HepG2 (cell line): ENCODE measurements around the gene CHAF1A. TPM values are rescaled to one million over a fixed set of nuclear protein-coding genes. Genes with fewer than 3 reads are reported as not detected.

Experiments used
- TBX3 ChIP-seq: fragments of 450-650 bp; IDR thresholded peaks from 2 replicates; pipeline ENCODE4 v1.6.1; 2017; ENCODE audit warnings: antibody characterized with exemption, mild to moderate bottlenecking, inconsistent platforms, borderline replicate concordance
- THAP7 ChIP-seq: sonication (generic); formaldehyde crosslinking; IDR thresholded peaks from 2 replicates; pipeline ENCODE4 v1.8.1; 2023; ENCODE audit warnings: mild to moderate bottlenecking, missing genetic modification reagents
- WIZ ChIP-seq: sonication (generic); formaldehyde crosslinking; IDR thresholded peaks from 2 replicates; pipeline ENCODE4 v1.5.1; 2020; ENCODE audit warnings: mild to moderate bottlenecking, missing genetic modification reagents
- YEATS2 ChIP-seq: sonication (generic); formaldehyde crosslinking; IDR thresholded peaks from 2 replicates; pipeline ENCODE4 v1.4.0; 2020; ENCODE audit warnings: missing genetic modification reagents, borderline replicate concordance
- ZNF230 ChIP-seq: sonication (generic); formaldehyde crosslinking; IDR thresholded peaks from 2 replicates; pipeline ENCODE4 v1.4.0; 2020; ENCODE audit warnings: mild to moderate bottlenecking, missing genetic modification reagents
- ZNF235 ChIP-seq: sonication (generic); formaldehyde crosslinking; IDR thresholded peaks from 2 replicates; pipeline ENCODE4 v1.8.1; 2023; ENCODE audit warnings: mild to moderate bottlenecking, missing genetic modification reagents, borderline replicate concordance
- ZNF280B ChIP-seq: sonication (generic); formaldehyde crosslinking; IDR thresholded peaks from 2 replicates; pipeline ENCODE4 v1.5.0; 2020; ENCODE audit warnings: missing genetic modification reagents, mild to moderate bottlenecking, borderline replicate concordance
- ZNF318 ChIP-seq: sonication (generic); formaldehyde crosslinking; IDR thresholded peaks from 2 replicates; pipeline ENCODE4 v1.4.0; 2020; ENCODE audit warnings: mild to moderate bottlenecking, missing genetic modification reagents
- ZNF326 ChIP-seq: sonication (generic); formaldehyde crosslinking; IDR thresholded peaks from 2 replicates; pipeline ENCODE4 v1.4.0; 2020; ENCODE audit warnings: missing genetic modification reagents, borderline replicate concordance
- ZNF777 ChIP-seq: sonication (generic); formaldehyde crosslinking; IDR thresholded peaks from 2 replicates; pipeline ENCODE4 v1.4.0; 2020; ENCODE audit warnings: missing genetic modification reagents
- ZUFSP ChIP-seq: sonication (generic); formaldehyde crosslinking; IDR thresholded peaks from 2 replicates; pipeline ENCODE4 v1.9.0; 2021; ENCODE audit warnings: missing genetic modification reagents, mild to moderate bottlenecking, borderline replicate concordance
- ZXDC ChIP-seq: sonication (generic); formaldehyde crosslinking; IDR thresholded peaks from 2 replicates; pipeline ENCODE4 v1.5.0; 2020; ENCODE audit warnings: mild to moderate bottlenecking, missing genetic modification reagents
- polyA plus RNA-seq, 8 experiments: library from polyadenylated mRNA; depleted of rRNA in 3 of 8; stranded (reverse) in 7 of 8; unstranded in 1 of 8; fragments of >200 nt; fragmentation: Illumina TruSeq in 4 of 8; extraction: Trizol in 4 of 8; gene quantifications; 2 replicates each; pipeline versions ENCODE4 v1.2.1 to v1.2.3, GENCODE V29; 2011 to 2016; ENCODE audit warnings: low read depth in 4 of 8, missing spikeins in 1 of 8, mixed read lengths in 1 of 8; ENCODE audit not compliant: insufficient read depth in 1 of 8
- total RNA-seq, 5 experiments: library from RNA; depleted of rRNA; stranded (reverse); fragments of >200 nt; fragmentation: Illumina TruSeq; extraction: Trizol; gene quantifications; 2 replicates each; pipeline ENCODE4 v1.2.3, GENCODE V29; 2016; ENCODE audit warnings: low read depth in 1 of 5

CHAF1A gene
- total and polyA plus RNA-seq, 2 of the 13 experiments (the other 11 are each of a cell fraction or from before 2014, with no cell fraction given), result 11.0 to 34.8 TPM

GRCh38 chr19:4390567-4391305 lies 11.7 kb upstream of the CHAF1A start (continued):
- TF ChIP-seq ZNF280B (CRISPR knock-in tag), result no peak
- no peak for TF ChIP-seq ZNF326 (CRISPR knock-in tag)
- TF ChIP-seq TBX3, result peak; percentile 45; the same call in 1 of the 2 replicates
- no peak for TF ChIP-seq ZXDC (CRISPR knock-in tag)
- TF ChIP-seq ZNF777 (CRISPR knock-in tag), result peak; percentile 43; the same call in 1 of the 2 replicates
- no peak for TF ChIP-seq ZNF318 (CRISPR knock-in tag)
- TF ChIP-seq ZNF230 (CRISPR knock-in tag), result no peak
- peak; percentile 59; the same call in 1 of the 2 replicates for TF ChIP-seq YEATS2 (CRISPR knock-in tag)
- no peak for TF ChIP-seq WIZ (CRISPR knock-in tag)
- TF ChIP-seq THAP7 (CRISPR knock-in tag), result peak; percentile 46; the same call in 1 of the 2 replicates
- no peak for TF ChIP-seq ZNF235 (CRISPR knock-in tag)
- TF ChIP-seq ZUFSP, result no peak
